GM12872 (cell line): ENCODE measurements around the gene TMEM9.

Experiments used
- TF ChIP-seq, protein P1 (sequence below): IDR thresholded peaks from 3 replicates; pipeline ENCODE4 v1.5.1; 2011; ENCODE audit warnings: low read depth, mild to moderate bottlenecking, low read length, moderate library complexity; ENCODE audit not compliant: insufficient read depth

Gene TMEM9

DNA sequence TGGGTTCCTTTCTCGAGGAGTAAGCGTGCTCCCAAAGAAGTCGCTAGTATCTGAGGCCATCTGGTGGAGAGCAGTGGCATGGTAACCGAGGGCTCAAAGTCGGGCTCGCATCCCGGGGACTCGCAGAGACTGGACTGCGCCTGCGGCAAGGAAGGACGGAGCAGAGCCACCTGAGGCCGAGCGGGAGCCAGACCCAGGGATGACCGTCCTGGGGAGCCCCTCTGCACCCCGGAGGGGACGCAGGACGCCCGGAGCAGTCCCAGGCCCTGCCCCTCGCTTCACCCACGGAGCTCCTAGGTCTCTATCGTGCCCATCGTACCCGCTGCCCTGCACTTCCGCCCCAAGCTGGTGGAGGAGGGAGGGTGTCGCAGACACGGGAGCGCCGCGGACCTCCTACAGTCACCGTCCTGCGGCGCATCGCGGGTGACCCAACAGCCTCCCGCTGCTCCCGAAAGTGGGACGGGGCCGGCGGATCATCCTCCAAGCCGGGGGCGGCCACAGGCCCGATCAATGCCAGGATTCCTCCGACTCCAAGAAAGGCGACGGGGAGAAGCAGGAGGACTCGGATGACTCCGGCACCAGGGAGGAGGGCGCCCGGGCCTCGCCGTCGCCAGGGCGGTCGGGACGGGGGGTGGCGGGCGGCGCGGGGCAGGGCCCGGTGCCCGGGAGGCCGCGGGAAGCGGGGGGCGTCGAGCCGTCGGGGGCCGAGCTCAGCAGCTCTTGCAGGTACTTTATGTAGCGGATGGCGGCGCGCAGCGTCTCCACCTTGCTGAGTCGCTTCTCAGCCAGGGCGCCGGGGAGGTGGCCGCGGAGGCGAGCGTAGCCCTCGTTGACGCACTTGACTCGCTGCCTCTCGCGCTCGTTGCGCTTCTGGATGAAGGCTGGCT, 39.8 kb downstream of the TMEM9 start:
- TF ChIP-seq, protein P1, sequence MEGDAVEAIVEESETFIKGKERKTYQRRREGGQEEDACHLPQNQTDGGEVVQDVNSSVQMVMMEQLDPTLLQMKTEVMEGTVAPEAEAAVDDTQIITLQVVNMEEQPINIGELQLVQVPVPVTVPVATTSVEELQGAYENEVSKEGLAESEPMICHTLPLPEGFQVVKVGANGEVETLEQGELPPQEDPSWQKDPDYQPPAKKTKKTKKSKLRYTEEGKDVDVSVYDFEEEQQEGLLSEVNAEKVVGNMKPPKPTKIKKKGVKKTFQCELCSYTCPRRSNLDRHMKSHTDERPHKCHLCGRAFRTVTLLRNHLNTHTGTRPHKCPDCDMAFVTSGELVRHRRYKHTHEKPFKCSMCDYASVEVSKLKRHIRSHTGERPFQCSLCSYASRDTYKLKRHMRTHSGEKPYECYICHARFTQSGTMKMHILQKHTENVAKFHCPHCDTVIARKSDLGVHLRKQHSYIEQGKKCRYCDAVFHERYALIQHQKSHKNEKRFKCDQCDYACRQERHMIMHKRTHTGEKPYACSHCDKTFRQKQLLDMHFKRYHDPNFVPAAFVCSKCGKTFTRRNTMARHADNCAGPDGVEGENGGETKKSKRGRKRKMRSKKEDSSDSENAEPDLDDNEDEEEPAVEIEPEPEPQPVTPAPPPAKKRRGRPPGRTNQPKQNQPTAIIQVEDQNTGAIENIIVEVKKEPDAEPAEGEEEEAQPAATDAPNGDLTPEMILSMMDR, result peak; percentile 88

DNA sequence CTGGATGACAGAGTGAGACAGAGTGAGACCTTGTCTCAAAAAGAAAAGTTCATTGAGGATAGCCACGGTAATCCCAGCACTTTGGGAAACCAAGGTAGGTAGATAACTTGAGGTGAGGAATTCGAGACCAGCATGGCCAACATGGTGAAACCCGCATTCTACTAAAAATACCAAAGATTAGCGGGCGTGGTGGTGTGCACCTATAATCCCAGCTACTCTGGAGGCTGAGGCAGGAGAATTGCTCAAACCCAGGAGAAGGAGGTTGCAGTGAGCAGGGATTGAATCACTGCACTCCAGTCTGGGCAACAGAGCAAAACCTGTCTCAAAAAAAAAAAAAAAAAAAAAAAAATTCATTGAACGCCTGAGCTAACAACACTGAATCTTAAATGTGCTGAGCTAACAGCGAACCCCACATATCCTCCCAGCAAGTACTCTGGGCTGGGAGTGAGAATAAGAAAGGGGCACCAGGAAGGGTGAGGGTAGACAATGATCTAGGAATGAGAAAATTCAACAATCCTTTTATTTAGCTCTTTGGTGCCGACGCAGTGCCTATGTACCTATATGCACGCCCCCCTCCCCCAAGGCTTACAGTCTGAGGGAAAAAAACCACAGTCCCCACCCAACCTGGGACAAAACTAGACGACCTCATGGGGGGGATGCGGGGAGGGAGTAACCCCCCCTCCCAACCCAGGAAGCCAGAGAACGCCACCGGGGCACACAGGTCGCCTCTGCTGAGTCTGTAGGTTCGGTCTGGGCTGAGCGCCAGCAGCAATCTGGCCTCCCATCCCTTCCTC, 40.6 kb downstream of the TMEM9 start:
- TF ChIP-seq, protein P1, result no peak

DNA sequence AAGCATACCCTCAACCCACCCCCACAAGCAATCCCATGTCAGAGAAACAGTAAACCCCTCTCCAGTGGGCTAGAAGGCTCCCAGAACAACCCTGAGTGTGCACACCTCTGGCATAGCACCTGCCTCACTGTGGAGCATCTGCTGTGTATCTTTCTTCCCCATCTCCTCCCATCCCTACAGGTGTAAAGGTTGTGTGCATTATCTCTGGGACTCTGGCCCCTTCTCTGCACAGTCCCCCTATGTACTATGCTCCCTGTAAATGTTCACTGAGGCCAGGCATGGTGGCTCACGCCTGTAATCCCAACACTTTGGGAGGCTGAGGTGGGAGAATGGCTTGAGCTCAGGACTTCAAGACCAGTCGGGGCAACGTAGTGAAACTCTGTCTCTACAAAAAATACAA, 41.3 kb downstream of the TMEM9 start:
- TF ChIP-seq, protein P1, result no peak

DNA sequence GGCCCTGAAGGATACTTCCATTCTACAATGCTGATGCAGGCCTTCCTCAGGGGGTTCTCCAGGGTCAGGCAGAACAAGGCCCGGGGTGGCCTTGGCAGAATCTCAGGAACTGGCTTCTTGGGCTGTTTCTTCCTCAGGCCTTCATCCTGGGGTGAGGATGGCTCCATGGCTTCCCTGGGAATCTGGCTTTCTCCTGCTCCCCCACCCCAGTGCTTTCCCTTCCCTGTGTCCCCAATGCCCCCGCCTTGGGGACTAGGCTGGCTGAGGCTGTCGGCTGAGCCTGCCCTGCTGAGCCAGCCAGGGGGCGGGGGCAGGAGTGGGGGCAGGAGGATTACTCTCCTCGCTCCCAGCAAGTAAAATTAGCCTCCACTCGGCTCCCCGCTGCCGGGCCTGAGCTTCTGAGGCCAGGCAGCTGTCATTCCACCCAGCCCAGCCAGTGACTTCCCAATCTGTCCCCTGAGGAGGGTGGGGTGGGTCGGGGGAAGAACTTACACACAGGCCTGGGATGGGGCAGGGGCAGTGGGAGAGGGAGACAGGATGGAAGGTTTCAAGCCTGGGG, 42.0 kb downstream of the TMEM9 start, which contains the start of gene CACNA1S:
Gene CACNA1S (minus strand): TSS at position 254 of the 559 bp plus-strand sequence. CDS start 87 bp downstream, at position 167.
- TF ChIP-seq, protein P1, result no peak

DNA sequence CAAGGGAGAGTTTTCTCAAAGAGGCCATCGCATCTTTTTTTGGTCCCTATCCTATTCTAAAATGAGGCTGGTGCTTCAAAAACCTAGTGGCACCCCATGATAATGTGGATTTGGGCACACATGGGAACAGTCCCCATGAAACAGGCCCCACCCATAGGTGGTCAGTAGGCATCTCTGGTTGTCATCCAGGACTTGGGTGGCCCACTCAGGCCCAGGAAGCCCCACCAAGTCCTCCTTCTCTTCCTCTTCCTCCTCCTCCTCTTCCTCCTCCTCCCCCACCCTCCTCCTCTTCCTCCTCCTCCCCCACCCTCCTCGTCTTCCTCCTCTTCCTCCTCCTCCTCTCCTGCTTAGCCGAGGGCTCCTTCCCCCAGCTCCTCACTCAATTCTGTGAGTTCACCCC, 42.6 kb downstream of the TMEM9 start:
- TF ChIP-seq, protein P1, result no peak

DNA sequence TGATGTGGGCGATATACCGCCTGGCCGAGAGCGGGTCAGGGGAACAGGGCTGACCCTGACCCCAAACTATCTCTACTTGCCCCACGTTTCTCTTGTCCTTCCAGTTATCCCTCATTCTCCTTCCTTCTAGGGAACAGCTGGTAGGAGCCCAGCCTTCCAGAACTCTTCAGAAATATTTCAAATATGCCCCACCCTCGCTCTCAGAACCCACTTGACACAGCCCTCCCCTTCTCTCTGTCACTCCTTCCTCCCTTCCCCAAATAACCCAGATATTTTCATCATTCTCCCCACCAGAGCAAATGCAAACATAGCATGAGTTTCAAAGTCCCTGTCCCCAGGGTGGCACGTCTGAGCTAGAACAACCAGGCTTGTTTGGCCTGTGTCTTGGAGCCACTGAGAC, 43.1 kb downstream of the TMEM9 start:
- TF ChIP-seq, protein P1, result no peak

DNA sequence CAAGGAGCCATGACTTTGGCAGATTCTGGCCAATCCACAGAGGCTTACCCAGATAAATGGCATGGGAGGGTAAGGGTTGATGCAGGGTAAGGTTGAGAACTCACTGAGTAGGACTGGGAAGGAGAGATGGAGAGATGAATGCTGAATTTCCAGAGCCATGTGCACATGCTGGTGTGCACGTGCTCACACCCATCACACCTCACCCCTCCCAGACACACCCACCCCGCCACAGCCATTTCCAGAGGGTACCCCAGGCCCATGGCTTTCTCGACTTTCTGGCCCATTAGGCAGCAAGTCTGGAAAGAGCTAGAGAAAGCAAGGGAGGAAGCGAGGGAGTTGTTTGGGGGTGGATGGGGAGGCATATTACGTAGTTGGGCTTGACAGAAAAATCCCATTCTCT, 43.7 kb downstream of the TMEM9 start:
- TF ChIP-seq, protein P1, result no peak
